Body of pancreas (tissue), 4 donors: ENCODE results near the gene ST6GALNAC6.
A peak's percentile ranks its signal among the peaks of the same experiment; 100 is the strongest.

Experiments
- POLR2A ChIP-seq, 3 donors: fragments of 450-650 bp; IDR thresholded peaks; one replicate each; pipeline ENCODE4 v1.6.1; 2016; ENCODE audit warnings: antibody characterized with exemption in 3 of 3, mild to moderate bottlenecking in 2 of 3
- TF ChIP-seq, protein P1 (sequence below), 7 experiments: fragments of 450-650 bp in 4 of 7; fragments of 200-600 bp in 3 of 7; sonication (generic) in 3 of 7; IDR thresholded peaks; one replicate each; pipeline ENCODE4 v1.5.1; 2016 to 2019; ENCODE audit warnings: antibody characterized with exemption in 7 of 7

GRCh38 chr9:127916720-127917581 is 17.5 kb upstream of the ST6GALNAC6 start, which contains the start of gene ST6GALNAC4:
- TF ChIP-seq, protein P1, sequence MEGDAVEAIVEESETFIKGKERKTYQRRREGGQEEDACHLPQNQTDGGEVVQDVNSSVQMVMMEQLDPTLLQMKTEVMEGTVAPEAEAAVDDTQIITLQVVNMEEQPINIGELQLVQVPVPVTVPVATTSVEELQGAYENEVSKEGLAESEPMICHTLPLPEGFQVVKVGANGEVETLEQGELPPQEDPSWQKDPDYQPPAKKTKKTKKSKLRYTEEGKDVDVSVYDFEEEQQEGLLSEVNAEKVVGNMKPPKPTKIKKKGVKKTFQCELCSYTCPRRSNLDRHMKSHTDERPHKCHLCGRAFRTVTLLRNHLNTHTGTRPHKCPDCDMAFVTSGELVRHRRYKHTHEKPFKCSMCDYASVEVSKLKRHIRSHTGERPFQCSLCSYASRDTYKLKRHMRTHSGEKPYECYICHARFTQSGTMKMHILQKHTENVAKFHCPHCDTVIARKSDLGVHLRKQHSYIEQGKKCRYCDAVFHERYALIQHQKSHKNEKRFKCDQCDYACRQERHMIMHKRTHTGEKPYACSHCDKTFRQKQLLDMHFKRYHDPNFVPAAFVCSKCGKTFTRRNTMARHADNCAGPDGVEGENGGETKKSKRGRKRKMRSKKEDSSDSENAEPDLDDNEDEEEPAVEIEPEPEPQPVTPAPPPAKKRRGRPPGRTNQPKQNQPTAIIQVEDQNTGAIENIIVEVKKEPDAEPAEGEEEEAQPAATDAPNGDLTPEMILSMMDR (IDR thresholded peaks at IDR 0.05): no peak
- TF ChIP-seq POLR2A (IDR thresholded peaks at IDR 0.05): peak in 2 of 3 donors; percentile 52 to 69
